Measurements from ENCODE around the gene BTBD10.

BTBD10 gene

GRCh38 chr11:13375798-13376197, 87.2 kb downstream of the BTBD10 start:
- no peak for DNase-seq (ENCODE audit: low read depth in 2 of 2)

GRCh38 chr11:13373216-13373615, 89.8 kb downstream of the BTBD10 start:
- no peak for DNase-seq (ENCODE audit: low read depth in 2 of 2)

GRCh38 chr11:13368041-13368446, 95.0 kb downstream of the BTBD10 start:
- no peak for DNase-seq (ENCODE audit: low read depth in 2 of 2)

- DNase-seq (ENCODE audit: low read depth in 2 of 2): no peak
Measured at GRCh38 chr11:13367115-13367514, 95.9 kb downstream of the BTBD10 start.

DNA sequence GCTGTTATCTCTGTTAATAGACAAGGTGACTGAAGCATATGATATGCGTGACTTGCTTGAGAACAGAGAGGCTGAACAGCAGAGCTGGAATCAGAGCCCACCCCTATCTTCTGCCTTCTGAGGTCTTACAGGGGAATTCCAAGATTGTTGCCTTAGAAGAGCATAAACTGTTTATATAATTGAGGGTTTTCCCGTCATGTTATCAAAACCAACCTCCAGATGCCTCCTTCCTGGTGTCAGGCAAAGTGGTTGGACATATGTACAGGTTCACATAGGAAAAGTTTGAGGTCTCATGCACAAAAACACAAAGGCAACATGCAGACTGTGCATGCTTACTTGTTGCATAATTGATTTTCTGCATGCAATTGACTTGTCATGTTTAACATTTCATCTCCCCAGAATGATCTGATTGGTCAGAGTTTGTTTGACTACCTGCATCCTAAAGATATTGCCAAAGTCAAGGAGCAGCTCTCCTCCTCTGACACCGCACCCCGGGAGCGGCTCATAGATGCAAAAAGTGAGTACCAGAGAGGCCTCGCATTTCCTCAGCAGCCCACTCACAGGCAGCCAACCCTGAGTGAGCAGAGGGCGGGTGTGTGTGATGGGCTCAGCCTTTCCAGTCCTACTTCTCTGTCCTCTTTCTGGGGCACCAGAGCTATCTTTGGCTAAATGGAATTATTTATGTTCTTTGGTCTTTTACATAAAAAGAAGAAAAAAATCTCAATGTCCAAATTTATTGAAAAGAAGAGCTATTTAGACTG, 96.6 kb downstream of the BTBD10 start:
- no peak for DNase-seq (ENCODE audit: low read depth in 2 of 2)

DNA sequence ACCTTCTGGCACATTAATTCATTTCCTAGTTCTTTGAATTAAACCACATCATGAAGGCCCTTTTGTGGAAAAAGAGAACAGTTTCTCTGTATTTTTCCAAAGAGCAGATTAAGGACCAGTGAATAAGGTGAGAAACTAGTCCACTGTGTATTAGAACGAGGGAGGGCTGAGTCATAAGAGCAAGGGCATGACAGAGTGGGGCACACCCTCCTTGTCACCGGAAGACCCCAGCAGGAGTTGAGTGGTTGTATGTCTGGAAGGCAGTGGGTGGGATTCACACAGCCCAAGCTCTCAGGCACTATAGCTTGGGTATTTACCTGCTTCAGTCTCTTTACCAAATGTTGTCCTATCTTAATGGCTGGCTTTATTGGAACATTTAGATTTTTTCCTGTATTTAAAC, 98.6 kb downstream of the BTBD10 start:
- DNase-seq (ENCODE audit: low read depth in 2 of 2): no peak

DNA sequence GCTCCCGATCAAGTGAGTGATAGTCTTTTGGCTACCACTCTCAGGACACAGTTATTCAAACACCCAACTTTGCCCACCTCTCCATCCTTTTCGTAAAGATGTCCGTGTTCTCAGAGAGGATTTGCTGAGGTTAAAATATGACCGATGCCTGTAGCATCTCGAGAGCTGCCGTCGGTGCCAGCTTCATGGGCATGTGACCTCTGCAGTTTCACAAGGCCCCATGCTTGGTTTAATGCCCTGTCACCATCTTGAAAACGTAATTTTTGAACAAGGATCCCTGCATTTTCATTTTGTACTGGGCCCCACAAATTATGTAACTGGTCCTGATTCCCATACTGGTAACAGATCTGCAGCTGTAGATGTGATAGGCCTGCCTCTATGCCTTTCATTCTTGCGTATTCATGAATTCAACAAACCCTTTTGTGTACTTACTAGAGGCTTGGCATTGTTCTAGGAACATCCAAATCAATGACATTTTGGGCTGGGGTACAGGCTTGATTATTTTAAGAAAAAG, 100.4 kb downstream of the BTBD10 start:
- DNase-seq (ENCODE audit: low read depth in 2 of 2): no peak

GRCh38 chr11:13358596-13359270, 104.3 kb downstream of the BTBD10 start:
- DNase-seq (ENCODE audit: low read depth in 2 of 2): no peak

GRCh38 chr11:13357232-13357631, 105.8 kb downstream of the BTBD10 start:
- DNase-seq (ENCODE audit: low read depth in 2 of 2): no peak

- no peak for DNase-seq (ENCODE audit: low read depth in 2 of 2)
Measured at GRCh38 chr11:13355191-13355590, 107.8 kb downstream of the BTBD10 start.

DNA sequence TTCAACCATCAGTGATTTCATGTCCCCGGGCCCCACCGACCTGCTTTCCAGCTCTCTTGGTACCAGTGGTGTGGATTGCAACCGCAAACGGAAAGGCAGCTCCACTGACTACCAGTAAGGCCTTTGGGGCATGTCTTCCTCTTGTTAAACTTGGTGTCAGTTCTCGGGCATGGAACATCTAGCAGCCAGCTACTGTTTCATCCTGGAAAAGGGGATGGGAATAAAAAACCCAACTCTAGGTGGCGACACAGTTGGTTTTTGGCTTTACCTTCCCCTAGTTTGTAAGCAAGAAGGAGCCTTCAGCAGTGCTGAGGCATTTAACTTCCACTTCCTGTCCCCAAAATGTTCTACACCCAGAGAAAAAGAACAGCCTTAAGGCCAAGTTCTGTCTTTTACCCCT, 108.7 kb downstream of the BTBD10 start:
- DNase-seq (ENCODE audit: low read depth in 2 of 2): no peak

- DNase-seq (ENCODE audit: low read depth in 2 of 2): no peak
Measured at GRCh38 chr11:13352711-13353110, 110.3 kb downstream of the BTBD10 start.

DNA sequence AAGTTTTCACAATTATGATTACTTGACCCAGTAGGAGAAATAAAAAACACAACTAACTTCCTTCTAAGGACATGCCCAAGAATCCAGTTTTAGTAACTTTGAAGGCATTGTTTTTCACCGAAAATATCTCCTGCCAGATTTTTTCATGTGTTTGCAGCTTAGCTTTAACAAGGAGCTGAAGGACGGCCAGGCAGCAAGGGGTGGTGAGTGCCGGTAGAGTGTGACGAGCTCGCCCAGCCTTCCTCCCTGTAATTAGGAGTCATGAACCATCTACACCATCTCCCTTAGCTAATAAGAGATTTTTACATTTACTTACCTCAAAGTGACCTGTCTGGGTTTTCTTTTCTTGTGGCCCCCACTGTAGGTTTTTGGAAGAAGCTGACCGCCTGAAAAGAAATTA, 113.4 kb downstream of the BTBD10 start:
- no peak for DNase-seq (ENCODE audit: low read depth in 2 of 2)

GRCh38 chr11:13349046-13349445, 114.0 kb downstream of the BTBD10 start:
- DNase-seq (ENCODE audit: low read depth in 2 of 2): no peak

DNA sequence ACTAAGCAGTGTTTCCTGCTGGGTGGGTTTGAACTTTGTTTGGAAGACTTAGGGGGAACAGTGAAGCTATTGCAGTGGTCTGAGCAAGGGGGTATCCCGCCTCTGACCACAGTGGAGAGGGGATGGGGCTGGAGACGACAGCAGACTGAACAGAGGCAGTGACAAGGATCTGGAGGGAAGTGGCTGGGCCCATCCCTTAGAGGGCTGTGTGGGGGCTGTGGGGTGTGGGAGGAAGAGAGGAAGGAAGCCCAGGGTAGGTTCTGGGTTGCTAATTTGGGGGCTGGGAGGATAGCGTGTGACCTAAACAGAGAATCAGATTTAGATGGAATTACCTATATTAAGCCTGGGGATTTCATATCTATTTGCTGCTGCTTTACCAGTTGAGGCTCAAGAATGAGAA, 114.7 kb downstream of the BTBD10 start:
- no peak for DNase-seq (ENCODE audit: low read depth in 2 of 2)

DNA sequence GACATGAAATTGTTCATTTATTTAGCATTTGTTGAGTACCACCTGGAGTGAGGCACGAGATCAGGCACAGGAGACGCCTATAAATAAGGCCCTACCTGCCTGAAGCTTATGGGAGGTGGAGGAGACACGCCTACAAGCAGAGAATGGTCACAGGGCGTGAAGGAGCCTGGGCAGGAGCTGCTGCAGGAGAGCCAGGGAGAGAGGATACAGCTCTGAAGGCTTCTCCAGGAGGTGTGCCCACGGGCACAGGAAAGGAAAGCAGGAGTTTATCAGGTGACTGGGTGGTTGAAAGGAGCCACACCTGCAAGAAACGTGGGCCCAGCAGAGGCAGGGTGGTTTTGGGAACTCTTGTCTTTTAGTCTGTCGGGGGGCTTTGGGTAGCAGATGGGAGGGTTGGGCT, 115.1 kb downstream of the BTBD10 start:
- no peak for DNase-seq (ENCODE audit: low read depth in 2 of 2)

DNA sequence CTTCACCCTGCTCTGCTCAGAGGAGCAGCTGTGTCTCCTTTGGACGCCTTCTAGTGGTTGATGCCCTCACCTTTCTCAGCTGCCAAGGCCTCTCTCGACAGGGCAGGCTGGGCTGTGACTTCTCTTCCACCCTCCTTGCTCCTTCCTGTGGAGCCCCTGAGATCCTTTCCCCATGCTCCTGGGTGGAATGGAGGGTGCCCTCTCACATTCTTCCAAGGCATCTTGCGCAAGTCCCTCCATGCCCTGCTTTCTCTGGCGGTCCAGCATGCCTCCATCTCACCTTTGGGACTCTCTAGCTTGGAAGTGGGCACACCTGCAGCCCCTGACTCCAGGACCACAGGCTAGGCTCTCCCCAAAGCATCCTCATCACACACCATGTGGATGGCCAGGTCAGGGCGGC, 116.6 kb downstream of the BTBD10 start:
- DNase-seq (ENCODE audit: low read depth in 2 of 2): no peak

DNA sequence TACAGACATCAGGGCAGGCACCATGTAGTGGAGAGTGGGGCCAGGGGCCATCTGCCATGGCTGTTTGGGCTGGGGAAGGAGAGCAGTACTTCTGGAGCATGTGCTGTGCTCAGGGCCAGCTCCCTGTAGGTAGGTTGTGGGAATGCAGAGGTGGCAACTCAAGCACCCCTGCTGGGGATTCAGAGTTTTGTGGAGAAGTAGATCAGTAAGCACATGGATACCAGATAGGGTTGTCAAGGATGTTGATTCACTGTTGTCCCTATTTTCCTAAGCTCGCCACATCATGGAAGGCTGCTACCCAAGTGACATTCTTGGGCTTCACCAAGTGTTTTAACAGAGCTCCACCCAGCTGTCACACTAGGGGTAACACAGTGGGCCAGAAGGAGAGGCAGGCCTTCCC, 118.2 kb downstream of the BTBD10 start:
- no peak for DNase-seq (ENCODE audit: low read depth in 2 of 2)

- DNase-seq (ENCODE audit: low read depth in 2 of 2): peak; percentile 36 to 48
Measured at GRCh38 chr11:13343931-13344717, 118.9 kb downstream of the BTBD10 start.

- no peak for DNase-seq (ENCODE audit: low read depth in 2 of 2)
Measured at GRCh38 chr11:13343067-13343466, 120.0 kb downstream of the BTBD10 start.

DNA sequence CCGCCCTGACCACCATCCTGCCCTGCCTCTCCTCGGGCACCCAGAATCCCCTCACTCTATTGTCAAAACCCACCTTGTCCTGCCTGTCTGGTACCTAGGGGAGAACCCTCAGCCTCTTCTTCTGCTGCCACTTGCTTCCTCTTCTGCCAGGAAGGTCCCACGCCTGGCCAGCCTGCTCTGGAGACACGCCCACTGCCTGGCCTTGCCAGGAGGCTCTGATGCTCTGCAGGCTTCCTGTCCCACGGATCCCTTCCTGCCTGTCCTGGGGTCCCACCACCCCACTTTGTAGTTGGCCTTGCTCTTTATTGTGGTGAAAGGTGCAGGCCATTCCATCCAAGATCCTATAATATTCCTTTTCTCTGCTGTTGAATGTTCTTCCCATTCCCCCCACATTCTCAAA, 122.0 kb downstream of the BTBD10 start:
- DNase-seq (ENCODE audit: low read depth in 2 of 2): no peak

All from stimulated activated CD8-positive, alpha-beta memory T cell treated with anti-CD3 and anti-CD28 coated beads, Interleukin-2, amount 100 ng/mL, for 48 hours (primary cell).